ENCODE results near the gene CIAO2B. TPM values are rescaled to one million over a fixed set of nuclear protein-coding genes. Genes with fewer than 3 reads are reported as not detected.
A peak's percentile ranks its signal among the peaks of the same experiment; 100 is the strongest.

The CIAO2B gene
- polyA plus RNA-seq, 2 donors, result 139 to 266 TPM

- peaks cover 0 to 12% of the 10 kb centered on the region in 2 donors for H3K36me3 ChIP-seq (ENCODE audit: control insufficient read depth in 2 of 2, insufficient read depth in 2 of 2, low read length in 1 of 2)
- H3K9me3 ChIP-seq (ENCODE audit: control insufficient read depth in 2 of 2, insufficient read depth in 1 of 2, low read depth in 1 of 2, low read length in 1 of 2), result no peaks in the 10 kb centered on the region
- peaks cover 12 to 14% of the 10 kb centered on the region in 2 donors for H3K4me1 ChIP-seq (ENCODE audit: control insufficient read depth in 2 of 2, insufficient read depth in 2 of 2, low read length in 1 of 2)
- 85 to 89% methylated on average over 2 of the region's 2 CpGs for WGBS, 2 donors
- H3K4me3 ChIP-seq (ENCODE audit: low read depth in 1 of 2, low read length in 2 of 2), result no peak overlapping the region
- H3K27ac ChIP-seq (ENCODE audit: low read depth in 2 of 2, low read length in 1 of 2), result no peak overlapping the region
- no peaks in the 10 kb centered on the region for H3K27me3 ChIP-seq (ENCODE audit: control insufficient read depth in 1 of 2, insufficient read depth in 2 of 2, low read length in 2 of 2)
Measured at GRCh38 chr16:66931665-66932064, 2.5 kb downstream of the CIAO2B start.

GRCh38 chr16:66930189-66930588 lies 4.0 kb downstream of the CIAO2B start:
- Histone ChIP-seq H3K4me1 (ENCODE audit: control insufficient read depth in 2 of 2, insufficient read depth in 2 of 2, low read length in 1 of 2) (peaks cover 8 to 14% of the 10 kb centered on the region in 2 donors), H3K27ac (ENCODE audit: low read depth in 2 of 2, low read length in 1 of 2) (peak overlapping the region; percentile 52 to 67), H3K4me3 (ENCODE audit: low read depth in 1 of 2, low read length in 2 of 2) (no peak overlapping the region), H3K27me3 (ENCODE audit: control insufficient read depth in 1 of 2, insufficient read depth in 2 of 2, low read length in 2 of 2) (no peaks in the 10 kb centered on the region), H3K36me3 (ENCODE audit: control insufficient read depth in 2 of 2, insufficient read depth in 2 of 2, low read length in 1 of 2) (peaks cover 0 to 8% of the 10 kb centered on the region in 2 donors), H3K9me3 (ENCODE audit: control insufficient read depth in 2 of 2, insufficient read depth in 1 of 2, low read depth in 1 of 2, low read length in 1 of 2) (no peaks in the 10 kb centered on the region)
- WGBS, 2 donors, result 52 to 53% methylated on average over 4 of the region's 4 CpGs

- no peaks in the 10 kb centered on the region for H3K9me3 ChIP-seq (ENCODE audit: control insufficient read depth in 2 of 2, insufficient read depth in 1 of 2, low read depth in 1 of 2, low read length in 1 of 2)
- no peak overlapping the region for H3K4me3 ChIP-seq (ENCODE audit: low read depth in 1 of 2, low read length in 2 of 2)
- H3K36me3 ChIP-seq (ENCODE audit: control insufficient read depth in 2 of 2, insufficient read depth in 2 of 2, low read length in 1 of 2), result peaks cover 0 to 8% of the 10 kb centered on the region in 2 donors
- H3K4me1 ChIP-seq (ENCODE audit: control insufficient read depth in 2 of 2, insufficient read depth in 2 of 2, low read length in 1 of 2), result peaks cover 7 to 22% of the 10 kb centered on the region in 2 donors
- H3K27ac ChIP-seq (ENCODE audit: low read depth in 2 of 2, low read length in 1 of 2), result peak overlapping the region in 1 of 2 donors; percentile 79
- WGBS, 2 donors, result 73 to 79% methylated on average over 10 of the region's 10 CpGs
- no peaks in the 10 kb centered on the region for H3K27me3 ChIP-seq (ENCODE audit: control insufficient read depth in 1 of 2, insufficient read depth in 2 of 2, low read length in 2 of 2)
Measured at GRCh38 chr16:66928702-66929388, 5.4 kb downstream of the CIAO2B start.

GRCh38 chr16:66927918-66928649 lies 6.1 kb downstream of the CIAO2B start:
- H3K4me1 ChIP-seq (ENCODE audit: control insufficient read depth in 2 of 2, insufficient read depth in 2 of 2, low read length in 1 of 2), result peaks cover 8 to 28% of the 10 kb centered on the region in 2 donors

GRCh38 chr16:66926961-66927436 lies 7.2 kb downstream of the CIAO2B start:
- no peaks in the 10 kb centered on the region for H3K9me3 ChIP-seq (ENCODE audit: control insufficient read depth in 2 of 2, insufficient read depth in 1 of 2, low read depth in 1 of 2, low read length in 1 of 2)
- H3K27ac ChIP-seq (ENCODE audit: low read depth in 2 of 2, low read length in 1 of 2), result peak overlapping the region in 1 of 2 donors; percentile 82
- 50 to 72% methylated on average over 3 of the region's 3 CpGs for WGBS, 2 donors
- H3K27me3 ChIP-seq (ENCODE audit: control insufficient read depth in 1 of 2, insufficient read depth in 2 of 2, low read length in 2 of 2), result no peaks in the 10 kb centered on the region
- peaks cover 9 to 29% of the 10 kb centered on the region in 2 donors for H3K4me1 ChIP-seq (ENCODE audit: control insufficient read depth in 2 of 2, insufficient read depth in 2 of 2, low read length in 1 of 2)
- peaks cover 0 to 7% of the 10 kb centered on the region in 2 donors for H3K36me3 ChIP-seq (ENCODE audit: control insufficient read depth in 2 of 2, insufficient read depth in 2 of 2, low read length in 1 of 2)
- no peak overlapping the region for H3K4me3 ChIP-seq (ENCODE audit: low read depth in 1 of 2, low read length in 2 of 2)

More at GRCh38 chr16:66927918-66928649, 6.1 kb downstream of the CIAO2B start:
- peaks cover 0 to 12% of the 10 kb centered on the region in 2 donors for H3K36me3 ChIP-seq (ENCODE audit: control insufficient read depth in 2 of 2, insufficient read depth in 2 of 2, low read length in 1 of 2)
- peak overlapping the region in 1 of 2 donors; percentile 79 for H3K27ac ChIP-seq (ENCODE audit: low read depth in 2 of 2, low read length in 1 of 2)
- H3K9me3 ChIP-seq (ENCODE audit: control insufficient read depth in 2 of 2, insufficient read depth in 1 of 2, low read depth in 1 of 2, low read length in 1 of 2), result no peaks in the 10 kb centered on the region
- WGBS, 2 donors, result 84 to 86% methylated on average over 8 of the region's 8 CpGs
- H3K27me3 ChIP-seq (ENCODE audit: control insufficient read depth in 1 of 2, insufficient read depth in 2 of 2, low read length in 2 of 2), result no peaks in the 10 kb centered on the region
- H3K4me3 ChIP-seq (ENCODE audit: low read depth in 1 of 2, low read length in 2 of 2), result no peak overlapping the region

- Histone ChIP-seq H3K4me3 (ENCODE audit: low read depth in 1 of 2, low read length in 2 of 2) (no peak overlapping the region), H3K4me1 (ENCODE audit: control insufficient read depth in 2 of 2, insufficient read depth in 2 of 2, low read length in 1 of 2) (peaks cover 14 to 33% of the 10 kb centered on the region in 2 donors), H3K27ac (ENCODE audit: low read depth in 2 of 2, low read length in 1 of 2) (peak overlapping the region; percentile 70 to 82), H3K9me3 (ENCODE audit: control insufficient read depth in 2 of 2, insufficient read depth in 1 of 2, low read depth in 1 of 2, low read length in 1 of 2) (no peaks in the 10 kb centered on the region), H3K27me3 (ENCODE audit: control insufficient read depth in 1 of 2, insufficient read depth in 2 of 2, low read length in 2 of 2) (no peaks in the 10 kb centered on the region), H3K36me3 (ENCODE audit: control insufficient read depth in 2 of 2, insufficient read depth in 2 of 2, low read length in 1 of 2) (peaks cover 0 to 6% of the 10 kb centered on the region in 2 donors)
- 57 to 65% methylated on average over 5 of the region's 5 CpGs for WGBS, 2 donors
Measured at GRCh38 chr16:66926171-66926947, 7.8 kb downstream of the CIAO2B start.

GRCh38 chr16:66925322-66925840 lies 8.8 kb downstream of the CIAO2B start, which contains the start of gene RRAD:
Gene RRAD (minus strand): TSS chr16:66925535. CDS start chr16:66925179, 356 bp downstream.
- peak within 1 kb of the TSS; percentile 70 to 88 for H3K27ac ChIP-seq (ENCODE audit: low read depth in 2 of 2, low read length in 1 of 2)
- no peaks in the 10 kb centered on the region for H3K27me3 ChIP-seq (ENCODE audit: control insufficient read depth in 1 of 2, insufficient read depth in 2 of 2, low read length in 2 of 2)

GRCh38 chr16:66924527-66925321 lies 9.5 kb downstream of the CIAO2B start:
- no peaks in the 10 kb centered on the region for H3K9me3 ChIP-seq (ENCODE audit: control insufficient read depth in 2 of 2, insufficient read depth in 1 of 2, low read depth in 1 of 2, low read length in 1 of 2)
- H3K27ac ChIP-seq (ENCODE audit: low read depth in 2 of 2, low read length in 1 of 2), result peak overlapping the region; percentile 70 to 88
- peaks cover 0 to 6% of the 10 kb centered on the region in 2 donors for H3K36me3 ChIP-seq (ENCODE audit: control insufficient read depth in 2 of 2, insufficient read depth in 2 of 2, low read length in 1 of 2)
- H3K4me1 ChIP-seq (ENCODE audit: control insufficient read depth in 2 of 2, insufficient read depth in 2 of 2, low read length in 1 of 2), result peaks cover 14 to 37% of the 10 kb centered on the region in 2 donors
- H3K4me3 ChIP-seq (ENCODE audit: low read depth in 1 of 2, low read length in 2 of 2), result peak overlapping the region; percentile 55 to 61
- H3K27me3 ChIP-seq (ENCODE audit: control insufficient read depth in 1 of 2, insufficient read depth in 2 of 2, low read length in 2 of 2), result no peaks in the 10 kb centered on the region
- WGBS, 2 donors, result 7 to 9% methylated on average over 70 to 72 of the region's 72 CpGs

More at GRCh38 chr16:66925322-66925840, 8.8 kb downstream of the CIAO2B start, which contains the start of gene RRAD:
- Histone ChIP-seq H3K36me3 (ENCODE audit: control insufficient read depth in 2 of 2, insufficient read depth in 2 of 2, low read length in 1 of 2) (peaks cover 0 to 6% of the 10 kb centered on the region in 2 donors), H3K9me3 (ENCODE audit: control insufficient read depth in 2 of 2, insufficient read depth in 1 of 2, low read depth in 1 of 2, low read length in 1 of 2) (no peaks in the 10 kb centered on the region), H3K4me1 (ENCODE audit: control insufficient read depth in 2 of 2, insufficient read depth in 2 of 2, low read length in 1 of 2) (peaks cover 14 to 33% of the 10 kb centered on the region in 2 donors), H3K4me3 (ENCODE audit: low read depth in 1 of 2, low read length in 2 of 2) (peak within 1 kb of the TSS; percentile 55 to 61)
- 7 to 8% methylated on average over 40 to 42 of the region's 42 CpGs for WGBS, 2 donors

Data from esophagus (tissue), 2 donors.